HepG2 (cell line): ENCODE data around the gene TUBB4B. TPM values are rescaled to one million over a fixed set of nuclear protein-coding genes. Genes with fewer than 3 reads are reported as not detected.

Experiments used
- BATF2 ChIP-seq: sonication (generic); formaldehyde crosslinking; IDR thresholded peaks from 2 replicates; pipeline ENCODE4 v1.8.0; 2022; ENCODE audit warnings: mild to moderate bottlenecking, missing genetic modification reagents, moderate library complexity
- BCL3 ChIP-seq: sonication (generic); formaldehyde crosslinking; IDR thresholded peaks from 2 replicates; pipeline ENCODE4 v1.5.1; 2020; ENCODE audit warnings: mild to moderate bottlenecking, missing genetic modification reagents, moderate library complexity
- HDAC6 ChIP-seq: fragments of 200-600 bp; sonication (generic); IDR thresholded peaks from 2 replicates; pipeline ENCODE4 v1.7.0; 2017; ENCODE audit warnings: mild to moderate bottlenecking, antibody characterized with exemption, low read length, low read depth
- HIC2 ChIP-seq: sonication (generic); formaldehyde crosslinking; IDR thresholded peaks from 2 replicates; pipeline ENCODE4 v1.9.0; 2022; ENCODE audit warnings: low read depth, missing genetic modification reagents
- POLR2A ChIP-seq, 2 experiments: IDR thresholded peaks; 2 replicates each; pipeline ENCODE4 v1.6.1; 2011; ENCODE audit warnings: low read depth in 2 of 2, low read length in 2 of 2, mild to moderate bottlenecking in 1 of 2, moderate library complexity in 1 of 2; ENCODE audit not compliant: insufficient read depth in 1 of 2
- RARA ChIP-seq: IDR thresholded peaks from 2 replicates; pipeline ENCODE4 v1.6.1; 2016; ENCODE audit warnings: missing genetic modification reagents, missing compliant biosample characterization
- SCMH1 ChIP-seq: sonication (generic); formaldehyde crosslinking; IDR thresholded peaks from 2 replicates; pipeline ENCODE4 v1.9.0; 2021; ENCODE audit warnings: missing genetic modification reagents, mild to moderate bottlenecking, borderline replicate concordance
- SIN3A ChIP-seq: IDR thresholded peaks from 2 replicates; pipeline ENCODE4 v1.6.1; 2011; ENCODE audit warnings: low read depth, mild to moderate bottlenecking, control low read depth, low read length, borderline replicate concordance
- SMAD3 ChIP-seq: sonication (generic); formaldehyde crosslinking; IDR thresholded peaks from 2 replicates; pipeline ENCODE4 v1.4.0; 2020; ENCODE audit warnings: missing genetic modification reagents
- SP140L ChIP-seq: sonication (generic); formaldehyde crosslinking; IDR thresholded peaks from 2 replicates; pipeline ENCODE4 v1.4.0; 2020; ENCODE audit warnings: missing genetic modification reagents, borderline replicate concordance
- TARDBP ChIP-seq: sonication (generic); formaldehyde crosslinking; IDR thresholded peaks from 2 replicates; pipeline ENCODE4 v1.8.0; 2022; ENCODE audit warnings: mild to moderate bottlenecking, missing genetic modification reagents
- ZFAT ChIP-seq: sonication (generic); formaldehyde crosslinking; conservative IDR thresholded peaks from 2 replicates; pipeline ENCODE4 v1.8.1; 2023; ENCODE audit warnings: missing genetic modification reagents, inconsistent platforms
- ZNF136 ChIP-seq: sonication (generic); formaldehyde crosslinking; IDR thresholded peaks from 2 replicates; pipeline ENCODE4 v1.8.1; 2022; ENCODE audit warnings: low read depth, mild to moderate bottlenecking, moderate library complexity, missing genetic modification reagents
- ZNF317 ChIP-seq: sonication (generic); formaldehyde crosslinking; IDR thresholded peaks from 2 replicates; pipeline ENCODE4 v1.5.0; 2020; ENCODE audit warnings: mild to moderate bottlenecking, missing genetic modification reagents
- ZNF563 ChIP-seq: sonication (generic); formaldehyde crosslinking; IDR thresholded peaks from 2 replicates; pipeline ENCODE4 v1.8.0; 2022; ENCODE audit warnings: mild to moderate bottlenecking, moderate library complexity, missing genetic modification reagents
- ZNF672 ChIP-seq: sonication (generic); formaldehyde crosslinking; IDR thresholded peaks from 2 replicates; pipeline ENCODE4 v1.8.1; 2022; ENCODE audit warnings: missing genetic modification reagents
- ZSCAN21 ChIP-seq: sonication (generic); formaldehyde crosslinking; IDR thresholded peaks from 2 replicates; pipeline ENCODE4 v1.8.0; 2022; ENCODE audit warnings: mild to moderate bottlenecking, missing genetic modification reagents, moderate library complexity, borderline replicate concordance
- polyA plus RNA-seq, 8 experiments: library from polyadenylated mRNA; depleted of rRNA in 3 of 8; stranded (reverse) in 7 of 8; unstranded in 1 of 8; fragments of >200 nt; fragmentation: Illumina TruSeq in 4 of 8; extraction: Trizol in 4 of 8; gene quantifications; 2 replicates each; pipeline versions ENCODE4 v1.2.1 to v1.2.3, GENCODE V29; 2011 to 2016; ENCODE audit warnings: low read depth in 4 of 8, missing spikeins in 1 of 8, mixed read lengths in 1 of 8; ENCODE audit not compliant: insufficient read depth in 1 of 8
- total RNA-seq, 5 experiments: library from RNA; depleted of rRNA; stranded (reverse); fragments of >200 nt; fragmentation: Illumina TruSeq; extraction: Trizol; gene quantifications; 2 replicates each; pipeline ENCODE4 v1.2.3, GENCODE V29; 2016; ENCODE audit warnings: low read depth in 1 of 5
- TF ChIP-seq, protein P1 (sequence below): sonication (generic); formaldehyde crosslinking; IDR thresholded peaks from 2 replicates; pipeline ENCODE4 v1.8.1; 2023; ENCODE audit warnings: missing genetic modification reagents, mild to moderate bottlenecking, borderline replicate concordance
- TF ChIP-seq, protein P2 (sequence below): sonication (generic); formaldehyde crosslinking; IDR thresholded peaks from 2 replicates; pipeline ENCODE4 v1.4.0; 2020; ENCODE audit warnings: missing genetic modification reagents, low read depth, mild to moderate bottlenecking, borderline replicate concordance

The TUBB4B gene
- total and polyA plus RNA-seq, 2 of the 13 experiments (the other 11 are each of a cell fraction or from before 2014, with no cell fraction given), result 182 to 412 TPM

GRCh38 chr9:137217276-137218211 lies 23.5 kb upstream of the TUBB4B start (continued):
- TF ChIP-seq BATF2 (CRISPR knock-in tag) (no peak), ZNF136 (CRISPR knock-in tag) (peak; percentile 64; the same call in 1 of the 2 replicates), ZFAT (CRISPR knock-in tag) (no peak), ZNF672 (CRISPR knock-in tag) (no peak), ZNF317 (no peak), ZSCAN21 (peak; percentile 51; the same call in 1 of the 2 replicates), SP140L (CRISPR knock-in tag) (no peak), SCMH1 (CRISPR knock-in tag) (no peak), TARDBP (no peak), BCL3 (CRISPR knock-in tag) (no peak; the same call in 1 of the 2 replicates), SMAD3 (no peak), HDAC6 (no peak), HIC2 (CRISPR knock-in tag) (peak; percentile 7), RARA (CRISPR knock-in tag) (no peak), POLR2A (IDR thresholded peaks at IDR 0.05; ENCODE audit: insufficient read depth in 1 of 2, low read depth in 2 of 2, low read length in 2 of 2) (no peak; a peak in 1 of 4 replicates), ZNF563 (CRISPR knock-in tag) (no peak; the same call in 1 of the 2 replicates), SIN3A (no peak; the same call in 1 of the 2 replicates)
- TF ChIP-seq, protein P1, sequence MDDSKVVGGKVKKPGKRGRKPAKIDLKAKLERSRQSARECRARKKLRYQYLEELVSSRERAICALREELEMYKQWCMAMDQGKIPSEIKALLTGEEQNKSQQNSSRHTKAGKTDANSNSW (CRISPR knock-in tag), result peak; percentile 63; the same call in 1 of the 2 replicates
- TF ChIP-seq, protein P2, sequence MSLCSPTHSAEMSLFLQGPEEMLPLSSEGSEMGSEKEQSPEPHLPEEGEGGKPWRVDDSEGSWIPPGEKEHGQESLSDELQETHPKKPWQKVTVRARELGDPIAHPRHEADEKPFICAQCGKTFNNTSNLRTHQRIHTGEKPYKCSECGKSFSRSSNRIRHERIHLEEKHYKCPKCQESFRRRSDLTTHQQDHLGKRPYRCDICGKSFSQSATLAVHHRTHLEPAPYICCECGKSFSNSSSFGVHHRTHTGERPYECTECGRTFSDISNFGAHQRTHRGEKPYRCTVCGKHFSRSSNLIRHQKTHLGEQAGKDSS (CRISPR knock-in tag), result peak; percentile 56; the same call in 1 of the 2 replicates
